ENCODE results near the gene JARID2.

DNA sequence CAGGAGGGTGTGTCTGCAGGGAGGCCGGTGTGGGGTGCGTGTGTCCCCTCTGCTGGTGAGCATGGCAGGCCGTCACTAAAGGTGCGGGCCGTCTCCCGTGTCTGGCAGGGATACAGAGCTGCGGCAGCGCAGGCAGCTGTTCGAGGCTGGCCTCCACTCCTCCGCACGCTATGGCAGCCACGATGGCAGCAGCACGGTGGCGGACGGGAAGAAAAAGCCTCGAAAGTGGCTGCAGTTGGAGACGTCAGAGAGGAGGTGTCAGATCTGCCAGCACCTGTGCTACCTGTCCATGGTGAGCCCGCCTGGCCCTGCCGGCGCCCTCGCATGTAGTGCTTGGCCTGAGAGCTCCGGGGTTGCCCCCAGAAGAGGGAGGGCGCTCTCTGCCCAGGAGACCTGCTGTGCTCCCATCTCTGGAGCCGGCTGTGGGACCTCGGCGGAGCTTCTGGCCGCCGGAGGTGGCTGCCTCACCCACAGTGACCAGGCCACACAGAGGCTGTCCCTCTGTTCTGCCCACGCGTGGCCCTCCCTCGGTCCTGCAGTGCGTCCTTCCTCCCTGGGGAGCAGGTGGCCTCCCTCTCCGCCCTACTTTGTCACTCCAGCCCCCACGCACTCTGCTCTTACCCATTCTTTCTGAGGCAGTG lies 267.4 kb downstream of the JARID2 start:
- TF ChIP-seq, protein P1, sequence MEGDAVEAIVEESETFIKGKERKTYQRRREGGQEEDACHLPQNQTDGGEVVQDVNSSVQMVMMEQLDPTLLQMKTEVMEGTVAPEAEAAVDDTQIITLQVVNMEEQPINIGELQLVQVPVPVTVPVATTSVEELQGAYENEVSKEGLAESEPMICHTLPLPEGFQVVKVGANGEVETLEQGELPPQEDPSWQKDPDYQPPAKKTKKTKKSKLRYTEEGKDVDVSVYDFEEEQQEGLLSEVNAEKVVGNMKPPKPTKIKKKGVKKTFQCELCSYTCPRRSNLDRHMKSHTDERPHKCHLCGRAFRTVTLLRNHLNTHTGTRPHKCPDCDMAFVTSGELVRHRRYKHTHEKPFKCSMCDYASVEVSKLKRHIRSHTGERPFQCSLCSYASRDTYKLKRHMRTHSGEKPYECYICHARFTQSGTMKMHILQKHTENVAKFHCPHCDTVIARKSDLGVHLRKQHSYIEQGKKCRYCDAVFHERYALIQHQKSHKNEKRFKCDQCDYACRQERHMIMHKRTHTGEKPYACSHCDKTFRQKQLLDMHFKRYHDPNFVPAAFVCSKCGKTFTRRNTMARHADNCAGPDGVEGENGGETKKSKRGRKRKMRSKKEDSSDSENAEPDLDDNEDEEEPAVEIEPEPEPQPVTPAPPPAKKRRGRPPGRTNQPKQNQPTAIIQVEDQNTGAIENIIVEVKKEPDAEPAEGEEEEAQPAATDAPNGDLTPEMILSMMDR (IDR thresholded peaks at IDR 0.05): no peak
- no peak for TF ChIP-seq POLR2AphosphoS5 (IDR thresholded peaks at IDR 0.05)

All from breast epithelium (tissue), 3 donors.